ENCODE results near the gene KNDC1.
A peak's percentile ranks its signal among the peaks of the same experiment; 100 is the strongest.
"Not testable (repeated sequence)": the region's sequence is repeated elsewhere in the genome, so short reads cannot be mapped to it uniquely, and the experiment has no call there.

Gene KNDC1

GRCh38 chr10:133247681-133248333 lies 87.8 kb downstream of the KNDC1 start:
- no peak for DNase-seq

GRCh38 chr10:133248334-133248715 lies 88.3 kb downstream of the KNDC1 start:
- no peak for DNase-seq

GRCh38 chr10:133249094-133249780 lies 89.2 kb downstream of the KNDC1 start:
- DNase-seq, result no peak

GRCh38 chr10:133249975-133250754 lies 90.1 kb downstream of the KNDC1 start:
- DNase-seq, result no peak

- DNase-seq, result no peak
Observed at GRCh38 chr10:133251388-133252222, 91.6 kb downstream of the KNDC1 start.

- no peak for DNase-seq
Observed at GRCh38 chr10:133252223-133252552, 92.2 kb downstream of the KNDC1 start.

- DNase-seq, result no peak
Observed at GRCh38 chr10:133253361-133253955, 93.4 kb downstream of the KNDC1 start.

GRCh38 chr10:133254421-133255120 lies 94.6 kb downstream of the KNDC1 start:
- no peak for DNase-seq

- DNase-seq, result no peak
Observed at GRCh38 chr10:133255323-133255722, 95.3 kb downstream of the KNDC1 start.

GRCh38 chr10:133257489-133258065 lies 97.6 kb downstream of the KNDC1 start:
- no peak for DNase-seq

- no peak for DNase-seq
Observed at GRCh38 chr10:133258066-133258817, 98.2 kb downstream of the KNDC1 start.

GRCh38 chr10:133258818-133259601 lies 99.0 kb downstream of the KNDC1 start:
- no peak for DNase-seq

- DNase-seq, result no peak
Observed at GRCh38 chr10:133259602-133259989, 99.6 kb downstream of the KNDC1 start.

- peak; percentile 8 for DNase-seq
Observed at GRCh38 chr10:133260895-133261725, 101.1 kb downstream of the KNDC1 start.

- peak; percentile 9 for DNase-seq
Observed at GRCh38 chr10:133261726-133262325, 101.8 kb downstream of the KNDC1 start.

- peak; percentile 14 for DNase-seq
Observed at GRCh38 chr10:133262696-133263095, 102.7 kb downstream of the KNDC1 start.

- no peak for DNase-seq
Observed at GRCh38 chr10:133263674-133264073, 103.7 kb downstream of the KNDC1 start.

GRCh38 chr10:133264461-133264860 lies 104.4 kb downstream of the KNDC1 start:
- DNase-seq, result no peak

GRCh38 chr10:133265052-133265451 lies 105.0 kb downstream of the KNDC1 start:
- not testable (repeated sequence) for DNase-seq

Measured in NCI-H1092 treated with DMSO at 0.1 percent for 48 hours (cell line).